Measurements from ENCODE around the gene TRIM9.

The TRIM9 gene

DNA sequence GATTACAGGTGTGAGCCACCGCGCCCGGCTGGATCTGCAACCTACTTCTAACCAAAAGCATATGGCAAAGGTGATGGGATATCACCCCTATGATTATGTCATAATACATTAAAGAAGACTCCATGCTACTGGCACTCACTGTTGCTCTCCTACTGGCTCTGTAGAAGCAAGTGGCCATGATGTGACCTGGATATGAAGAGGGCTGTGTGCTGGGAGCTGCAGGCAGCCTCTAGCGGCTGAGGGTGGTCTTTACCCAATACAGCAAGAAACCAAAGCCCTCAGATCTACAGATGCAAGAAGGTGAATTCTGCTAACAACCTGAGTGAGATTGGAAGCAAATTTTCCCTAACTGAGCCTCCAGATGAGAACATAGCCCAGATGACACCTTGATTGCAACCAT lies 34.2 kb upstream of the TRIM9 start:
- no peak for DNase-seq (ENCODE audit: low spot score)
- in situ Hi-C loops (cut with MboI; ENCODE audit: low pct_unique_long_range_greater_than_20kb, low sequenced_read_pairs, unreplicated experiment) = no loop called here

DNA sequence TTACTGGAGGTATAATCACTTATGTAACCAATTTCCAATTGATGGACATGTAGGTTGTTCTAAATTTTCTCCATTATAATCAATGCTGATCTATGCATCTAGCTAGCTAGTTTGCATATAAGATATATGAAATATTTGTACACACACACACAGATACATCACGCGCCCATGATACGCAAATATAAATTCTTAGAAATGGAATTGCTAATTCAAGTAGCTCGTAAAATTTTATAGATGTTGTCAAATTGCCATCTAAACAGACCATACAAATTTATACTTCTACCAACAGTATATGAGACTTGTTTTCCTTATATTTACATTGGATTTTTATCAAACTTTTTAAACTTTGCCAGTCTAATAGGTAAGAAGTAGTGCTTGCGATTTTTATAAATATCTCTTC lies 29.1 kb upstream of the TRIM9 start:
- TF ChIP-seq, protein P1, sequence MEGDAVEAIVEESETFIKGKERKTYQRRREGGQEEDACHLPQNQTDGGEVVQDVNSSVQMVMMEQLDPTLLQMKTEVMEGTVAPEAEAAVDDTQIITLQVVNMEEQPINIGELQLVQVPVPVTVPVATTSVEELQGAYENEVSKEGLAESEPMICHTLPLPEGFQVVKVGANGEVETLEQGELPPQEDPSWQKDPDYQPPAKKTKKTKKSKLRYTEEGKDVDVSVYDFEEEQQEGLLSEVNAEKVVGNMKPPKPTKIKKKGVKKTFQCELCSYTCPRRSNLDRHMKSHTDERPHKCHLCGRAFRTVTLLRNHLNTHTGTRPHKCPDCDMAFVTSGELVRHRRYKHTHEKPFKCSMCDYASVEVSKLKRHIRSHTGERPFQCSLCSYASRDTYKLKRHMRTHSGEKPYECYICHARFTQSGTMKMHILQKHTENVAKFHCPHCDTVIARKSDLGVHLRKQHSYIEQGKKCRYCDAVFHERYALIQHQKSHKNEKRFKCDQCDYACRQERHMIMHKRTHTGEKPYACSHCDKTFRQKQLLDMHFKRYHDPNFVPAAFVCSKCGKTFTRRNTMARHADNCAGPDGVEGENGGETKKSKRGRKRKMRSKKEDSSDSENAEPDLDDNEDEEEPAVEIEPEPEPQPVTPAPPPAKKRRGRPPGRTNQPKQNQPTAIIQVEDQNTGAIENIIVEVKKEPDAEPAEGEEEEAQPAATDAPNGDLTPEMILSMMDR (IDR thresholded peaks at IDR 0.05; ENCODE audit: extremely low read depth, insufficient read depth, missing control alignments) = no peak
- in situ Hi-C loops (cut with MboI; ENCODE audit: low pct_unique_long_range_greater_than_20kb, low sequenced_read_pairs, unreplicated experiment) = no loop called here
- DNase-seq (ENCODE audit: low spot score) = no peak

More for the DNA sequence above, 34.2 kb upstream of the TRIM9 start:
- TF ChIP-seq, protein P1 (IDR thresholded peaks at IDR 0.05; ENCODE audit: extremely low read depth, insufficient read depth, missing control alignments) = no peak

DNA sequence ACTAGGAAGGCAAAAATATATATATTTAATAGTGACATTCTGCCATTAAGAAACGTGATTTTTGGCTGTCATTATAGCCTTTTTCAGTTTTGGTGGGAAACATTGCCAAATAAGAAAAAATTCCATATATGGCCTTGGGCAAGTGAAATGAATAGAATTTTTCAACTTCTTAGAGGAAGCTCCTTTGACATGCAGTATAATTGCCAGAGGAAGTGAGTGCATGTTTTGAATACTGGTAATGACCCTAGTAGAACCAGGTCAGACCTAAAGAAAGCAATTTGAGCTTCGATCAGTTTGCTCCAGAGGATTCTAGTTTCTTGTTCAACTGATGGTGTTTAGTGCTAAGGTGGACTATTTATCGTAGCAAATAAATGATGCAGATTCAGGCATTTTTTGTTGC lies 26.2 kb upstream of the TRIM9 start:
- no peak for DNase-seq (ENCODE audit: low spot score)
- in situ Hi-C loops (cut with MboI; ENCODE audit: low pct_unique_long_range_greater_than_20kb, low sequenced_read_pairs, unreplicated experiment) = no loop called here
- TF ChIP-seq, protein P1 (IDR thresholded peaks at IDR 0.05; ENCODE audit: extremely low read depth, insufficient read depth, missing control alignments) = no peak

DNA sequence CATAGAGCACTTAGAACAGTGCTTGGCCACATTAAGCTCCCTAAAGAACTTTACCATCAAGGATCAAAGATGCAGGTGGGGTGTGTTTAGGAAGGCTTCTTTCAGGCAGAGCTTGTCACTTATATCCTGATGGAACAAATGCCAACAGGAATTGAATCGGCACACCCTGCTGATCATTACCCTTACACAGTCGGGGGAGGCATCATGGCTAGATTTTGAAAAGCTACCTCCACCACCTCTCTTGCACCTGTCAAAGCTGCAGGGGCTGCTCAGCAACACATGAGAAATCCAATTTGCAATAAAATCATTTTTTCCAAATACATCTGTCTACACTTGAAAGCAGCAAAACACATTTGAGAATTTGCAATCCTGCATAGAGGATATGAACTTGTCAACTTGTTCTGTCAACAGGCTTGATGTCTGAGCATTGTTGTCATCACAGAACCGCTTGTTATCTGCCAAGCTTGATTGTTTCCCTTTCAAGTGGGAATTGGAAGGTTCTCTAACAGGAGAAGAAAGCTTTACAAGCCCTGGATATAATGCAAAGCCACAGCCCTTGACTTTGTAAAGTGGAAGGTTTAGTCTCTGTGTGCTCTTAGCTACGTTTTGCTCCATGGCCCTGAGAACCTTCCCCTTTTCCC lies 24.6 kb upstream of the TRIM9 start:
- TF ChIP-seq, protein P1 (IDR thresholded peaks at IDR 0.05; ENCODE audit: extremely low read depth, insufficient read depth, missing control alignments) = no peak
- in situ Hi-C loops (cut with MboI; ENCODE audit: low pct_unique_long_range_greater_than_20kb, low sequenced_read_pairs, unreplicated experiment) = no loop called here
- no peak for DNase-seq (ENCODE audit: low spot score)

DNA sequence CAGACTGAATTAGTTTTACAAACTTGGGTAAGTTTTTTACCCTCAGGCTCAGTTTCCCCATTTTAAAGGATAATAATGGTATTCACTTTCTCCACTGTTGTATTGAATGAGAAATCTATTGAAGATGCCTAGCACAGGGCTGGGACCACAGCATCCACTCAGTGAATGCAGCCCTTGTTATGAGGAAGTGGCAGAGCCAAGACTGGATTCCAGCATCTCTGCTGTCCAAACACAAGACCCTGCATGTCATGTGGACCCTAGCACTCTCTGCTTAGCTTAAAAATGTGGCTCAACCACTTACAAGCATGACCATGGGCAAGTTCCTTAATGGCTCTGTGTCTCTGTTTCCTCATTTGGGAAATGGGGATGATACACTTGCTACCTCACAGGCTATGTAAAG lies 24.1 kb upstream of the TRIM9 start:
- DNase-seq (ENCODE audit: low spot score) = no peak
- TF ChIP-seq, protein P1 (IDR thresholded peaks at IDR 0.05; ENCODE audit: extremely low read depth, insufficient read depth, missing control alignments) = no peak
- in situ Hi-C loops (cut with MboI; ENCODE audit: low pct_unique_long_range_greater_than_20kb, low sequenced_read_pairs, unreplicated experiment) = no loop called here

DNA sequence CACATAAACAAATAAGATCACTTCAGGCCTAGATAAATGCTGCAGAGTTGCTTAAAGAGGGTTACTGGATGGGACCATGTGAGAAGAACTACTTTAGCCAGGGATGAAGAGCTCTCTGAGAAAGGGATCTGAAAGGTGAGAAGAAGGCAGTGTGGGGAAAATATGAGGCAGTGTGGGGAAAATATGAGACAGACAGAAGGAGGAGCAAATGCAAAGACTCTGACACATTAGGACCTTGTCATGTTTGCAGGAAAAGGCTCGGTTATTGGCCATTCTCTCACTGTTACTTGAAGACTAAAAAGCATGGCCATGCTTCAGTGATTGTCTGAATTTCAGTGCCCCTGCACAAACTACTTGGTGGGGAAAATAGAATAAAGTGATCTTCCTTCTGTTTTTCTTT lies 22.7 kb upstream of the TRIM9 start:
- TF ChIP-seq, protein P1 (IDR thresholded peaks at IDR 0.05; ENCODE audit: extremely low read depth, insufficient read depth, missing control alignments) = no peak
- in situ Hi-C loops (cut with MboI; ENCODE audit: low pct_unique_long_range_greater_than_20kb, low sequenced_read_pairs, unreplicated experiment) = no loop called here
- DNase-seq (ENCODE audit: low spot score) = no peak

Measured in GM13977 (cell line).